GM19463 (cell line): ENCODE measurements around the gene SPPL2B.
A peak's percentile ranks its signal among the peaks of the same experiment; 100 is the strongest.
"Not testable (repeated sequence)": the region's sequence is repeated elsewhere in the genome, so short reads cannot be mapped to it uniquely, and the experiment has no call there.

Experiments
- ATAC-seq: cut with Tn5 transposase; IDR thresholded peaks from one replicate; pipeline ENCODE4 v1.9.1; 2021; ENCODE audit warnings: mild to moderate bottlenecking, moderate library complexity; ENCODE audit not compliant: unreplicated experiment

Gene SPPL2B, protein sequence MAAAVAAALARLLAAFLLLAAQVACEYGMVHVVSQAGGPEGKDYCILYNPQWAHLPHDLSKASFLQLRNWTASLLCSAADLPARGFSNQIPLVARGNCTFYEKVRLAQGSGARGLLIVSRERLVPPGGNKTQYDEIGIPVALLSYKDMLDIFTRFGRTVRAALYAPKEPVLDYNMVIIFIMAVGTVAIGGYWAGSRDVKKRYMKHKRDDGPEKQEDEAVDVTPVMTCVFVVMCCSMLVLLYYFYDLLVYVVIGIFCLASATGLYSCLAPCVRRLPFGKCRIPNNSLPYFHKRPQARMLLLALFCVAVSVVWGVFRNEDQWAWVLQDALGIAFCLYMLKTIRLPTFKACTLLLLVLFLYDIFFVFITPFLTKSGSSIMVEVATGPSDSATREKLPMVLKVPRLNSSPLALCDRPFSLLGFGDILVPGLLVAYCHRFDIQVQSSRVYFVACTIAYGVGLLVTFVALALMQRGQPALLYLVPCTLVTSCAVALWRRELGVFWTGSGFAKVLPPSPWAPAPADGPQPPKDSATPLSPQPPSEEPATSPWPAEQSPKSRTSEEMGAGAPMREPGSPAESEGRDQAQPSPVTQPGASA

DNA sequence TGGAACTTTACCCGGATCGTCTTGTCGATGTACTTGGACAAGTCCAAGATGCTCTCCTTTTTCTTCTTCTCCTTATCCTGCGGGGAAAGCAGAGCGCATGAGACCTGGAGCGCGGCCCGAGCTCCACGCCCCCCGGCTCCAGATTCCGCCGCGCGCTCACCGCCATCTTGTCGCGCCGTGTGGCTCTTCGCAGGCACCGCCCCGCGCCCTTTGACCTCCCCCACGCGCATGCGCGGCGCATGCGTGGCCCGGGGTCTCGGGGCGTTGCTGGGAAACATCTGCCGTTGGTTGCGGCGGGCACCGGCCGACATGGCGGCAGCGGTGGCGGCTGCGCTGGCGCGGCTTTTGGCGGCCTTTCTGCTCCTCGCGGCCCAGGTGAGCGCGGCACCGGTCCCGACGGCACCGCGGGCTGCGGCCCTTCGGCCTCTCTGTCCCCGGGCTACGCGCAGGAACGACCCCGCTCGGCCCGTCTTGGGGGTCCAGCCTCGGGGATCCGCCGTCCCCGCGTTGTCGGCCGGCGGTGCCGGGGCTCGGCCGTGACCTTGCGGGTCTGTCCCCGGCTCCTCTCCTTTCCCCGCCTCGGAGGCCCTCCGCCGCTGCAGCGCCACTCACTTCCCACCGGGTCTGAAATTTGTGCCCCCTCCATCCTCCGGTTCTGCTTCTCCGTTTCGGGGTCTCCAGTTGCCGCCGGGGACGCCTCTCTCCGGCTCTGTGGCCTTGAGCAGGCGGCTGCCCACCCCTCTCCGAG lies at the start of gene SPPL2B, which contains the start of gene LSM7:
Gene SPPL2B, plus strand, starts transcription at position 284 of the 748 bp plus-strand sequence. Its CDS starts 26 bp downstream, at position 310.
Gene LSM7, minus strand, starts transcription at position 186 of the 748 bp plus-strand sequence. Its CDS starts 20 bp downstream, at position 166.
- ATAC-seq, result peak; percentile 63

DNA sequence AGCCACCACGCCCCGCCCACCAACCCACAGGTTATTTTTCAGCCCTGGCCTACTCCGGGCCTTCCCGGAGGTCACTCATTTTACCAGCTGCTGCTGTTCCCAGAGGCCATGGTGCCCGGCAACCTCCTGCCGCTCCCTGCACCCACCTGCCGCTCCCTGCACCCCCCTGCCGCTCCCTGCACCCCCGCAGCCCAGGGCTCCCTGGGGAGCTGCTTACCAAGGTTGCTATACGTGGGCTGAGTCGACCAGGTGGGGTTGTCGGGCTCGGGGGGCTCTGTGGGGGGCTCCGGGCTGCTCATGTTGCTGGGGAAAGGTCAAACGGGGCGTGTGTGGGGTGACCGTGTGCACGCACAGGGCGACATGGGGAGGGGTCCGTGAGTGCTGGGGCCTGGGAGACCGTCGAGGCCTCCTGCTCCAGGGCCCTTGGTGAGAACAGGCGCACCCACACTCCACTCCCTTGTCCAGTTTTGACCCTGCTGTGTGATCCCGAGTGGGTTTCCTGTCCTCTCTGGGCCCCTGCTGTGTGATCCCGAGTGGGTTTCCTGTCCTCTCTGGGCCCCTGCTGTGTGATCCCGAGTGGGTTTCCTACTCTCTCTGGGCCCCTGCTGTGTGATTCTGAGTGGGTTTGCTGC lies 47.7 kb upstream of the SPPL2B start:
- no peak for ATAC-seq

DNA sequence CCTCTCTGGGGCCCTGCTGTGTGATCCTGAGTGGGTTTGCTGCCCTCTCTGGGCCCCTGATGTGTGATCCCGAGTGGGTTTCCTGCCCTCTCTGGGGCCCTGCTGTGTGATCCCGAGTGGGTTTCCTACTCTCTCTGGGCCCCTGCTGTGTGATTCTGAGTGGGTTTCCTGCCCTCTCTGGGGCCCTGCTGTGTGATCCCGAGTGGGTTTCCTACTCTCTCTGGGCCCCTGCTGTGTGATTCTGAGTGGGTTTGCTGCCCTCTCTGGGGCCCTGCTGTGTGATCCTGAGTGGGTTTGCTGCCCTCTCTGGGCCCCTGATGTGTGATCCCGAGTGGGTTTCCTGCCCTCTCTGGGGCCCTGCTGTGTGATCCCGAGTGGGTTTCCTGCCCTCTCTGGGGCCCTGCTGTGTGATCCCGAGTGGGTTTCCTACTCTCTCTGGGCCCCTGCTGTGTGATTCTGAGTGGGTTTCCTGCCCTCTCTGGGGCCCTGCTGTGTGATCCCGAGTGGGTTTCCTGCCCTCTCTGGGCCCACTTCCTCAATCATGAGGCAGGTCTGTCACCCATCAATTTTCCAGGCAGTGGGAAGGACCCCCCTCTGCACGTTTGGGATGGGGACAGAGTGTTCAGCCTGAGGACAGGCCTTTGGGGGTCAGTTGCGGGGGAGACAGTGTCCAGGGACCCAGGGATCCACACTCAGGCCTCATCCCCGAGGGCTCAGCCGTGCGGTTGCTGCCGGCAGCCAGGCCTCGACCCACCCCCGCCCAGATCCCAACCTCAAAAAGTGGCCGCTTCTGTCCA lies 47.0 kb upstream of the SPPL2B start:
- ATAC-seq, result not testable (repeated sequence)

DNA sequence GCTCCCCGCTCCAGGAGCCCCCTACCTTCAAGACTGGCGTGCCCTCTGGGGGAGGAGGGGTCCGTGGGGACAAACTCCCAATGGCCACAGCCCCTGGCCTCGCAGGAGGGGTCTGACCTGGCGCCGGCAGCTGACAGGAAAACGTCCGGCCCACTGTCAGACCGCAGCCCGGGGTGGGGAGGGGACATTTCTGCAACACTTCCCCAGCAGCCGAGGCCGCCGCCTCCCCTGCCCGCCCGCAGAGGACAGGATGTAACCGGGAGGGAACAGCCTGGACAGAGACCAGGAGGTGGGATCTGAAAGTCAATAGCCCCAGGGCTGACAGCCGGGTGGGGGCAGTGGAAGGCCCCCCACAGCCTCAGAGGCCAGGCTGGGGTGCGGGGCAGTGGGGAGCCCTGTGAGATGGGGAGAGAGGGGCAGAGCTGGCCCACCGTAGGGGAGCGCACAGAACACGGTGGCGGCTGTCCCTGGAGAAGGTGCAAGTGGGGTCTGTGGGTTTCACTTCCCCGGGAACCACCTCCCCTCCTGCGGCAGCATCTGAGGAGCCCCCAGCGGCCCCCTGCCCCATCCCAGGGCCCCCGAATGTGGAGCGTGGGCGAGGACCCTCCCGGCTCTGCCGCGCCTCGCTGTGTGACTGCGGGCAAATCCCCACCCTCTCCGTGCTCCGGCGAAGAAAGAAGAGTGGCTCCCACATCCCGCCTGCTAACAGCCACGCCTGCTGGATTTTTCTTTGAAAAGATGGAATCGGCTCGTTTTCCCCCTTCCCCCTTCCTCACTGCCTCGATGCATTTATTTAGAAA lies 46.2 kb upstream of the SPPL2B start, which contains the start of gene PEAK3:
Gene PEAK3, minus strand, starts transcription at position 114 of the 800 bp plus-strand sequence. CDS start 1,244 bp downstream, outside the sequence.
- ATAC-seq, result no peak

DNA sequence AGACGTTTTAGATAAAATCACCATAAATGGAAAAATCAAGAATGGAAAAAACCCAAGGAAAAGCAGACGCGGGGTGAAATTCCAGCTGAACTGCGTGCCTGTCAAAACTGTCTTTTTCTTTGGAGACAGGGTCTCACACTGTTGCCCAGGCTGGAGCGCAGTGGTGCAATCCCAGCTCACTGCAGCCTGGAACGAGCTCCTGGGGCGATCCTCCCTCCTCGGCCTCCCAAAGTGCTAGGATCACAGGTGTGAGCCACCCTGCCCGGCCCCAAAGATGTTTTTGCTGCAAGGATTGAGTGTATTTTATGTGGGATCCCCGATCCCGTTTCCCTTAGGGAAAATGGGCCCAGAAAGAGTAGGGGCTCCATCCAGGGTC lies 45.6 kb upstream of the SPPL2B start:
- ATAC-seq, result no peak

DNA sequence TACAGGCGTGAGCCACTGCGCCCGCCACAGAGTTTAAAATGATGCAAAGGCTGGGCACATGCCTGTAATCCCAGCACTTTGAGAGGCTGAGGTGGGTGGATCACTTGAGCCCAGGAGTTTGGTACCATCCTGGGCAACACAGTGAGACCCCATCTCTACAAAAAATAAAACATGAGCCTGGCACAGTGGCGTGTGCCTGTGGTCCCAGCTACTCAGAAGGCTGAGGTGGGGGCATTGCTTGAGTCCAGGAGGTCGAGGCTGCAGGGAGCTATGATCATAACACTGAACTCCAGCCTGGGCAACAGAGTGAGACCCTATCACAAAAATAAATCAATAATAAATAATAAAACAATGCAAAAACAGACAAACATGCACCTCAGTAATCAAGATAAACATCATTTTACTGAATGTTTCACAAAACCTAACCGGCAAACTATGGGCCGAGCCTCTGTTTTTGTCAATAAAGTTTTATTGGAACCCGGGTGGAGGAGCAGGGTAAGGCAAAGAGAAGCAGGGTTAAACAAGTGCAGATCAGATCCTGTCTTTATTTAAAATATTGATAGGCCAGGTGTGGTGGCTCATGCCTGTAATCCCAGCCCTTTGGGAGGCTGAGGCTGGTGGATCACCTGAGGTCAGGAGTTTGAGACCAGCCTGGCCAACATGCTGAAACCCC lies 44.5 kb upstream of the SPPL2B start:
- no peak for ATAC-seq

DNA sequence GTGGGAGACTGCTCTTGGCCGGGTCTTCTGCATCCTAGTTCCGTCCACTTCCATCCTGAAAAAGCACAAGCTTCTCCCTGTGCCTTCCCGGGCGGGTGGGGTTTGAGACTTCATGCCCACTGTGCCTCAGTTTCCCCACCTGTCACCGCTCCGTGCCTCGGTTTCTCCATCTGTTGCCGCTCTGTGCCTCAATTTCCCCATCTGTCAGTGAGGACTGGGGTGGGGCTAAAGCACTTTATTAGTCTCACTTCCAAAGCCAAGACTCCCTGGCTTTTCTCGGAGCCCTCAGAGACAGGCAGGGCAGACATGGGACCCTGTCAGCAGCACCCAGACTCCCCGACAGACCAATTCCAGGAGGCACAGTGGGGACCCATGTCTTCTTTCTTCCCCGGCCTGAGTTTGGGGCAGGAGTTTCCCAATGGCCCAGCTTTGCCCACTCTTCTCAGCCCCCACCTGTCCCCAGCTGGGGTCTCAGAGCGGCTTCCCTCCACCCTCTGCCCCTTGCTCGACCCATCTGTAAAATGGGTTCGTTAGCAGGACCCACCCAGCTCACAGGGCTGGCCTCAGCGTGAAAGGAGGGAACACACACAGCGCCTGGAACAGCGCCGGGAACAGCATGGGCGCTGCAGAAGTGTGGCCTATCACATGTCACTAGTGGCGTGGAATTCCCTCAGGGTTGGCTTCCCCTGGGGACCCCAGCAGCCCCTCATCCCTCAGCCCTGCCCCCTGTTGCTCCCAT lies 41.9 kb upstream of the SPPL2B start:
- no peak for ATAC-seq

DNA sequence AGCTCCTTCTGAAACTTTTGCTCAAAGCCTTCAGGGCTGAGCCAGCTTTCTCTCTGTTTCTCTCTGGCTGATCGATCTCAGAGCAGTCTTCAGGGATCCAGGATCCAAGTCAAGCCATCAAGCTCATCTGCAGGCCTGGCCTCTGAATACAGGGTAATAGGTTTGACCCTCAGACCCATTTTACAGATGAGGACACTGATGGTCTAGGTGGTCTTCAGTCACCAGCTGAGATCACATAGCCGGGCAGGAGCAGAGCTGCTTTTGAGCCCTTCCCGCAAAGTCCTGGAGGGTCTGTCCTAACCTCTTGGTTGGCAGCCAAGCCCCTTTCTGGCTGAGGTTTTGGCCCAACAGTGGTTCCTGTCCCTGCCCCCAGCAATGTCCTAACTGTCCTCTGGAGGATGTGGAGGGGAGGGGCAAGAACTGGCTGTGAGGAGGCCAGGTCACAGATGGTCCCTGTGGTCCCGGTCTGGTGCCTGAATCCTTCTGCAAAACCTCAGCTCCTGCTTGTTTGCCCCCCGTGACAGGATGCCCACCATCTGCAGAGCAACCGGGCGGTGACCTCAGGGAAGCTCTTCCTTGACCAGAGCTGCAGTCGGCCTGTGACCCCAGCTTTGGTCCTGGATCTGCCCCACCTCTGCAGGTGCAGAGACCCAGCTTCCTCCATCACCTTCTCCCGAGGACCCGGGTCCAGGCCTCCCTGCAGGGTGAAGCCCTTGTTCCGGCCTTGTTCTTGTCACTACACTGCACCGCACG lies 40.7 kb upstream of the SPPL2B start:
- no peak for ATAC-seq

DNA sequence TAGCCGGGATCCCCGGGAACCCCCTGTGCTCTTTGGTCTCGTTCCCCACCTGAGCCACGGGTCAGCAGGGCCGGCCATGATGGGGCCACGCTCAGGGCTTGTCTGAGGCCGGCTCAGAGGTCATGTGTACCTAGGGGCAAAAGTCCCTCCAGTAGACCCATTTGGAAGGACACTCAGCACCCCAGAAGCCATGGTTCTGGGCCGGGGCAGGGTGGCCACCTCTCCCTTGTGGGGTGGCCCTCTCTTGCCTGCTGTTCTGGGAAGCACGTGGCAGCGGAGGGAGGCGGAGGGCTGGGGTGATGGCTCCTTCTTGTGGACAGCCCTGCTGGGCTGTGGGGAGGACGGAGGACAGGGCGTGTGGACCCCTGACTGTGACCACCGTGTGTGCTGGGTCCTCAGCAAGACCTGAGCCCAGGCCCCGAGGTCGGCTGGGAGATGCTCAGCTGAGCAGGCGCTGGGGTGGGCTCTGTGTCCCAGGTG lies 40.1 kb upstream of the SPPL2B start:
- ATAC-seq, result no peak

DNA sequence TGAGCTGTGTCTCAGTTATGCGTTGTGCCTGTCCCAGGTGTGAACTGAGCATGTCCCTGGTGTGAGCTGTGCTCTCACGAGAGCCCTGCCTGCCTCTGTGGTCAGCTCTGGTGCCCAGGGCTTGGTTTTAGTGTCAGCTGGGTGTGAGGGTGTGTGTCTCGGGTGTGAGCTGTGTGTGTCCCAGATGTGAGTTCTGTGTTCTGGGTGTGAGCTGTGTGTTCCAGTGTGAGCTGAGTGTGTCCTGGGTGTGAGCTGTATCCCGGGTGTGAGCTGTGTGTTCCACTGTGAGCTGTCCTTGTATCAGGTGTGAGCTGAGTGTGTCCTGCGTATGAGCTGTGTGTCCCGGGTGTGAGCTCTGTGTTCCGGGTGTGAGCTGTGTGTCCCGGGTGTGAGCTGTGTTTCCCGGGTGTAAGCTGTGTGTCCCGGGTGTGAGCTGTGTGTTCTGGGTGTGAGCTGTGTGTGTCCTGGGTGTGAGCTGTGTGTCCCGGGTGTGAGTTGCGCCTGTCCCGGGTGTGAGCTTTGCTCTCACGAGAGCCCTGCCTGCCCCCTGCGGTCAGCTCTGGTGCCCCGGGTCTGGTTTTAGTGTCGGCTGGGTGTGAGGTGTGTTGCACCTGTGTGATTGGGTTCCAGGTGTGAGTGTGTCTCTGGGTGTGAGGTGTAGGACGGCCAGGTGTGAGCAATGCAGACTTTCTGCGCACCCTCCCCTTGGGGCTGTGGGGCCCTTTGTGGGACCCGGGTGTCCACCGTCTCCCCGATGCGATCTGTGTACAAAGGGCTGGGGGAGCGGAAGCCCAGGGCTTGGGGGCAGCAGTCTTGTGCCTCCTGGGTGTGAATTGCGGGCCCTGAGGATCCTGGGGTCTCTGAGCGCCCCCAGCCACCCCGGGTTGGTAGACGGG lies 39.4 kb upstream of the SPPL2B start:
- no peak for ATAC-seq

DNA sequence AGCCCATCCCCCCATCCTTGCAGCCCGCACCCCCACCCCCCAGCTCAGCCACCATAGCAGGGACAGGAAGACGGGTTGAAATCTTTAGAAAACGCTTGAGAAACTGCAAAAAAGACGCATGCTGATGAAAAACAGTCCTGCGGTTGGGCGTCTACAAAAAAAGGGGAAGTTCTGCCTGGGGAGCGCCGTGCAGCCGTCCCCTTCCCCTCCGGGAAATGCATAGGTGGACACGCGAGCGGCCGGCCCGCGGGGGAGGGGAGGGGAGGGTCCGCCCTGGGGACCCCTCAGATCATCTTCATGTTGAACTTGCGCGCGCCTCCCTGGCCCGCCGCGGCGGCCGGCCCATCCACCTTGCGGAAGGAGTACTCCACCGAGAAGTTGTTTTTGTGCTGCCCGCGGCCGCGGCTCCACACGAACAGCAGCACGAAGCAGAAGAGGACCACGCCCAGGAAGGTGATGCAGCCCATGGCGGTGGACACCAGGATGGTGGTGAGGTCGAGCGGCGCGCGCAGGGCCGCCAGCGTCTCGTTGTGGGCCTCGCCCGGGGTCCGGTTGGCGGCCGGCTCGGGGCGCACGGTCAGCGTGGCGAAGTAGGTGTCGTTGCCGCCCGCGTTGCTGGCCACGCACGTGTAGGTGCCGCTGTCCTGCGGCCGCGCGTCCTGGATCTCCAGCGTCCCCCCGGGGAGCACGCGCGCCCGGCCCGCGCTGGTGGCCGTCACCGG lies 38.6 kb upstream of the SPPL2B start:
- no peak for ATAC-seq

DNA sequence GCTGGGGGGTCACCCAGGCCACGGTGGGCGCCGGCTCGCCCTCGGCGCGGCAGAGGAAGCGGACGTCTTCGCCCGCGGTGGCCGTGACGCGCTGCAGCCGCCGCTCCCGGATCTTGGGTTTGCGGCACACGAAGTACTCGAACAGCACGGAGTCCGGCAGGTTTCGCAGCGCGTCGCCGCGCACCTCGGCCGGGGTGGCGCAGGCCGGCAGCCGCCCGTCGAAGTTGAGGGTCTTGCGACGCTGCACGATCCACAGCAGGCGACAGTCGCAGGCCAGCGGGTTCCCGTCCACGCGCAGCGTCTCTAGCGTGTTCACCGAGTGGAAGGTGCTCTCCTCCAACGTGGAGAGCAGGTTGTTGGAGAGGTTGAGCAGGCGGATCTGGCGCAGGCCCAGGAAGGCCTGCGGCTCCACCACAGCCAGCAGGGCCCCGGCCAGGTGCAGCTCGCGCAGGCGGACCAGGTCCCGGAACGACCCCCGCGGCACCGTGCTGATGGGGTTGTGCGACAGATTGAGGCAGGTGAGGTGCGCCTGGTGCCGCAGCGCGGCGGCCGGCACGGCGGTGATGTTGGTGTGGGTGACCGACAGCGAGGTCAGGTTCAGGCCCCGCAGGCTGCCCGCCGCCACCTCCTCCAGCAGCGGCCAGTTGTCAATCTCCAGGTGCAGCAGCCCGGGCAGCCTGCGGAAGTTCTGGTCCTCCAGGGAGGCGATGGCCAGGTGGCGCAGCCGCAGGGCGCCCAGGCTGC lies 37.9 kb upstream of the SPPL2B start:
- no peak for ATAC-seq

DNA sequence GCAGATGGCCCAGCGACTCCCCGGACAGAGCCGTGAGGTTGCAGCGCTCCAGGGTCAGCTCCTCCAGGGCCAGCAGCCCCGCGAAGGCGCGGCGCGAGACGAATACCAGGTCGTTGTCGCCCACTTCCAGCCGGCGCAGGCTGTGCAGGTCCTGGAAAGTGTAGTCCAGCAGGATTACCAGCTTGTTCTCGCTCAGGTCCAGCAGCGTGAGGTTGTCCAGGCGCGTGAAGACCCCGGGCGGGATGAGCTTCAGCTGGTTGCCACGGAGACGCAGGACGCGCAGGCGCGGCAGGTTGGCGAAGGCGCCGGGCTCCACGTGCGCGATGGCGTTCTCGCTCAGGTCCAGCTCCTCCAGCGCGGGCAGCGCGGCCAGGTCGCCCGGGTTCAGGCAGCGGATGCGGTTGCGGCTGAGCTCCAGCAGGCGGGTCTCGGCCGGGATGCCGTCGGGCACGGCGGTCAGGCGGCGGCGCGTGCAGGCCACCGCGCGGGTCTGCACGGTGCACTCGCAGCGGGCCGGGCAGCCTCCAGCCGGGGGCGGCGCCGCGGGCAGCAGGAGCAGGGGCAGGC lies 37.2 kb upstream of the SPPL2B start:
- no peak for ATAC-seq

DNA sequence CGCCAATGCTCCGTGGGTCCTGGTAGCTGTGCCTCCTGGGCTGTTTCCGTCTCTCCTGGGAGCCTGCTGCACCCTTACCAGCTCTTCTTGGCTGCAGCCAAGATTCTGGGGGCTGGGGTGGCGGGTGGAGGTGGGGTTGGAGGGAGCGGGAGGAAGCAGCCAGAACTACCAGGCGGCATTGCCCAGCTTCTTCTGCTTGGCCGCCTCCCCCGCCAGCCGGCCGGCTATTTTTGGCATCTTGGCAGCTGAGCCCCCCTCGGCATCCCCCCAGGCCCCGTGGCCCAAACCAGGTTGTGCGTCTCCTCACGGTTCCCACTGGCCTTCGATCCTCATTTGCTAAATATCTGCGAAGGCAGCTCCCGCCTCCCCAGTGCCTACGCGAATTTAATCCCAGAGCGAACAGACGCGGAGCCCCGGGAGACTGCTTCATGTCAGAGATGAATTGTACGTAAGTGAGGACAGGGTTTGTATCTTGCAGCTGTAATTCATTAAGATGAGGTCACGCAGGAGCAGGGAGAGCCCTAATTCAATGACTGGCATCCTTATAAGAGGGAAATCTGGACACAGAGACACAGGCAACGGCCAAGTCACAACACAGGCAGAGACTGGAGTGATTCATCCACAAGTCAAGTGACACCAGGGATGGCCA lies 33.7 kb upstream of the SPPL2B start:
- ATAC-seq, result no peak
